GM19463 (cell line): ENCODE data around the gene SDS.

Source experiments
- ATAC-seq: cut with Tn5 transposase; IDR thresholded peaks from one replicate; pipeline ENCODE4 v1.9.1; 2021; ENCODE audit warnings: mild to moderate bottlenecking, moderate library complexity; ENCODE audit not compliant: unreplicated experiment

The SDS gene

DNA sequence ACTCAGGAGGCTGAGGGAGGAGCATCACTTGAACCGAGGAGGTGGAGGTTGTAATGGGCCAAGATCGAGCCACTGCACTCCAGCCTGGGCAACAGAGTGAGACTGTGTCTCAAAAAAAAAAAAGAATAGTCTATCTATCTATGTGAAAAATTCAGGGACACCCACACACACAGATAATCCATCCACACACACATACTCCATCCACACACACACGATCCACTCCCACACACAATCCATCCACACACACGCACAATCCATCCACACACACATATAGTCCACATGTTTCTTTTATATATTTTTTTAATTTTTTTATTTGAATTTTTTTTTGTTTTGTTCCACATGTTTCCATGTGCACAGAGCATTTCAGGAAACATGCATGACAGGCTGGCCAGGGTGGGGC is 3.3 kb downstream of the SDS start:
- no peak for ATAC-seq

DNA sequence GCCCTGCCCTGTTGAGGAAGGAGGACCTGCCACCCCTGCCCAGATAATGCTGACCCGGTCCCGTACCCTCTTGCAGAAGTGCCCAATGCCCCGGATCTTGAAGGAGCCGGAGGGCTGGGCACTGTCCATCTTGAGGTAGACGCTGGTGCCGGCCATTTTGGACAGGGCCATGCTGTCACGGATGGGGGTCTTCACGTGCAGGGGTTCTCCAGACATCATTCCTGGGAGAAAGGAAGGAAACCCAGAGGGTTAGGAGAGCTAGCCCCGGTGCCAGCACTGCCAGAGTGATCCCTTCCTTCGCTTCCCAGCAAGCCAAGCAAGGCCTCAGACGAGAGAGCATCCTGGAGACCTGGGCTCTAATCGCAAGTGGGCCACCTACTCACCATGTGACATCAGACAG is 4.2 kb downstream of the SDS start:
- ATAC-seq, result no peak

DNA sequence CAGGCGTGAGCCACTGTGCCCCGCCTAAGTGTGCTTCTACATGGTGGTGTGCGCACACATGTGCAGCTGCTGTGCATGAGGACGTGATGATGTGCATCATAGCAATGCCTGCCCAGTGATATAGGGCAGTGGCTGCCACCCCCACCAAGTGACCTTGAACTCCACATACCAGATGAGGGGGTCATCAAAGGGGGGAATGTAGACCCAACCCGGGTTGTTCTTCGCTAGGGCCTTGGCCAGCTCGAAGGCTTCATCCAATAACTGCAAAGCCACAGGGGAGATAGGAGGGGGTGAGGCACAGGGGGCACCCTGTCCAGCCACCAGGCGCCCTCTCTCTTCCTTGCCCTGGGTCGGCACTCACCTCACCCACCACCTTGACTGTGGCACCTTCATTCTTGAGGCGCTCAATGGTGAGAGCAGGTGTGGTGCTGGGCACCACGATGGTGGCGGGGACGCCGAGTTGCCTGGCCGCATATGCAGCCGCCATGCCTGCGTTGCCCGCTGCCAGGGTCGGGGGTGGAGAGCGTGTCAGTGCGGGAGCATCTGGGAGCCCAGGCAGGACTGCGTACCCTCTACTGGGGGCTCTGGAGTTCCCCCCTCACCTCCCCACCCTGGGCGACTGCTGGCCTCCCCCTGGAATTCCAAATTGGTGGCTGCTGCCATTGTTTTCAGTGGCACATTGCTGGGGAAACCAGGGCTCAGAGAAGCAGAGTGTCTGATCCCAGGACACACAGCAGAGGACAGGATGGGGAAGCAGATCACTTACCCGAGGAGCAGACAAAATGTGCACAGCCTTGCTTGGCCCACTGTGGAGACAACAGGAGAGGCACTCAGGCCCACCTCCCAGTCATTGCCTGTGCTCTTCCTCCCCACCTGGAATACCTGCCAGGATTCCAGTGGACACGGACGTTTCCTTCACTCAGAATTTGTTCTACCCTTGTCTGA is 5.1 kb downstream of the SDS start:
- ATAC-seq, result no peak

DNA sequence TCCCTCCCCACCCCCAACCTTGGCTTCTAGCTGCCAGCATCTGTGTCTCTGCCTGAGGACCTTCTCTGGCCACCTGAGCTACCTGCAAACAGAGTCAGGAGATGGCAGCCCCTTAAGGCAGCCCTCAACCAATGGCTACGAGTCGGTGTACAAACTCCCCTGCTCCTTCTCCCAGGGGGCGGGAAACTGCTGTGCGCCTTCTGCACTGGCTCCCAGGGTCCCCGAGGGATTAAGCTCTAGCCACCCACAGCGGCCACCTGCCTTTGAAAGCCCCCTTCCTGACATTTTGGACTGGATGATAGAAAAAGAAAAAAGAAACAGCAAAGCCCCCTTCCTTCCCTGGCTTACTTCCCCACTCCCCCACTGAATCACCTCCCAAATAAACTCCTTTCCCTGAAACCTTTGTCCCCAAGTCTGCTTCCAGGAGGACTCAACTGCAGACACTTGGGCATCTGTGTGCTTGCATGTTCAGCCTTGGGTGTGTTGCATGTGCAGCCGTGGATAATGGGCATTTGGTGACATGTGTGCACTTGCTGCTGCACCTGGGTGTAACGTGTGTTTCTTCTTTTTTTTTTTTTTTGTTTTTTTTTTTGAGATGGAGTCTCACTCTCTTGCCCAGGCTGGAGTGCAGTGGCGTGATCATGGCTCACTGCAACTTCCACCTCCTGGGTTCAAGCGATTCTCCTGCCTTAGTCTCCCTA is 6.0 kb downstream of the SDS start:
- no peak for ATAC-seq

DNA sequence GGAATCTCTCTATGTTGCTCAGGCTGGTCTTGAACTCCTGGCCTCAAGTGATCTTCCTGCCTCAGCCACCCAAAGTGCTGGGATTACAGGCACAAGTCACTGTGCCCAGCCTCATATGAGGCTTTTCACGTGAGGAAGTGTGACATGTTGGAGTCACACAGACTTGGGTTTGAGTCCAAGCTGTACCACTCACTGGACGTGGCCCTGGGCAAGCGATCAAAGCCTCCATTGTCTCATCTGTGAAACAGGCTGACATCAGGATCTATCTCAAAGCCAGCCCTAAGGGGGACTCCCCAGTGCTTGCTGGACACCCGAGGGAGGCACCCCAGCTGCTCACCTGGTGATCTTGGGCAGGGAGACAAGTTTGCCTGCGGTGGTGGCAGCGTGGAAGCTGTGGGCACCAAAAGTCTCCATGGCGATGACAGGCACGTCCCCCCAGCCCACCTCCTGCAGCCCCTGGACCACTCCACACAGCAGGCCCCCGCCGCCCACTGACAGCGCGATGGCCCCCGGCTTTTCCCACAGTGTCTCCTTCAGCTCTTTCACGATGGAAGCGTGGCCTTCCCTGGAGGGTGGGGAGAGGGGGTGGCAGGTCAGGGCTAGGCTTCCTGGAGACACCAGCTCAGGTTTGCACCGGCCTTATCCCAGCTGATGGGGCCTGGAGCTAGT is 6.7 kb downstream of the SDS start:
- no peak for ATAC-seq

DNA sequence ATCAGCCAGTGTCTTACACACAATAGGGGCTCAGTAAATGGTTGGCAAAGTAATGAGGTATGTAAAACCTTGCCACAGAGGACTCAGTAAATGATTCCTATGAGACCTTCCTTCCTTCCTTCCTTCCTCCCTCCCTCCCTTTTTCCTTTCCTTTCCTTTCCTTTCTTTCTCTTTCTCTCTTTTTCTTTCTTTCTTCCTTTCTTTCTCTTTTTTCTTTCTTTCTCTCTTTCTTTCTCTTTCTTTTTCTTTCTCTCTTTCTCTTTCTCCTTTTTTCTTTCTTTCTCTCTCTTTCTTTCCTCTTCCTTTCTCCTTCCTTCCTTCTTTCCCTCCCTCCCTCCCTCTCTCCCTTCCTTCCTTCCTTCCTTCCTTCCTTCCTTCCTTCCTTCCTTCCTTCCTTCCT is 7.5 kb downstream of the SDS start:
- no peak for ATAC-seq

DNA sequence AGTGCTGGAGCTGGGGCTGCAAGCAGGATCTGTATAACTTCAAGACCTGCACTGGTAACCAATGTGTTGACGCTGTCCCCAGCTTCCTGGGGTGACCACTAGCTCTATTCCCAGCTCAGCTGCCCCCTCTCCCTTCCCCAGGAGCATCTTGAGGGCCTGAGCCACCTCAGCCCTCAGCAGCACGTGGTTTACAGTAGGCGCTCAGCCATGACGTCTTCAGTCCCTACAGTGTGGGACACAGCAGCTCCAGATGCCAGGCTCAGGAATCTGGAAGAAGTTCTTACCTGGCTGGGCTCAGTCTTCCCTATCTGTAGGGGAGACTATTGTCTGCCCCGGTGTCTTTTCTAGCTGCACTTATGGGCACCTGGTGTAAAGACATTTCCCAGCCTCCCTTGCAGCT is 8.6 kb downstream of the SDS start:
- no peak for ATAC-seq

DNA sequence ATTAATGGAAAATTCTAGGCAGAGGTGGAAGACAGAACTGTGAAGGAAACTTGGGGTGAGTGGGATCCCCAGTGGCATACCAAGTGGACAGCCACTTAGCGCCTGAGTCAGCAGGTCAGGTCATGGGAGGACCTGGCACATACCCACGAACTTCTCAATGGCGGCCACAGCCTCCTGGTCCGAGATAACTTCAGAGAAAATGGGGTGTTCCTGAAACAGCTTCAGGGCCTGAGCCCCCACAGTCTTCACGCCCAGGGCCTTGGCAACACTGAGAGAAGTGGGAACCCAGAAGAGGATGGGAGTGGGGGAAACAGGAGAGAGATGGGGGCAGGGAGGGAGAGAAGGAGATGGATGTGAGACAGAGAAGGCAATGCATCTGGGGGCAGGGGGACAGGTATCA is 9.9 kb downstream of the SDS start:
- no peak for ATAC-seq

DNA sequence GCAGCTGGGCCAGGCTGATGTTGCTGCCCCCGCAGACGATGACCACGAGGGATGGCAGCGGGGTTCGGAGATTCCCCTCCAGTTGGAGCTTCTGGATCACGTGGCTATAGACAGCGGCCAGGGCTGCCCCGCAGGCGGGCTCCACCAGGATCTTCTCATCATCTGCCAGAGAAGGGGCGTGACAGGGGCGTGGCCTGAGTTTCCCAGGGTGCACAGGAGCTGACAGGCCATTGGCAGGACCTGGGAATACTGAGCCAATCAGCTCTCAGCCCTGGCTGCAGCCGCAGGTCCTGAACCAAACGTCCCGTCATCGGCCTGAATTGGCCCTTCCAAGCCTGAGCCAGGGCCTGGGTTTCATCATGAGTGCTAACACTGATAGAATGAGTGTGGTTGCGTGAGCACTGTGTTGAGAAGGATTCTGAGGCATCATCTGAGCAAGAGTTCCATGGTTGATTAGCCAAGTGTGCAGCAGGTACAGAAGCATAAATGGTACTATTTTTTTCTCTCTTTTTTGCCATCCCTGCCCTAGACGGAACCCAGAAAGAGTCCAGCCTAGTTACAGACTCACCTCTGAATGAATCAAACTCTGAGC is 10.6 kb downstream of the SDS start:
- no peak for ATAC-seq

DNA sequence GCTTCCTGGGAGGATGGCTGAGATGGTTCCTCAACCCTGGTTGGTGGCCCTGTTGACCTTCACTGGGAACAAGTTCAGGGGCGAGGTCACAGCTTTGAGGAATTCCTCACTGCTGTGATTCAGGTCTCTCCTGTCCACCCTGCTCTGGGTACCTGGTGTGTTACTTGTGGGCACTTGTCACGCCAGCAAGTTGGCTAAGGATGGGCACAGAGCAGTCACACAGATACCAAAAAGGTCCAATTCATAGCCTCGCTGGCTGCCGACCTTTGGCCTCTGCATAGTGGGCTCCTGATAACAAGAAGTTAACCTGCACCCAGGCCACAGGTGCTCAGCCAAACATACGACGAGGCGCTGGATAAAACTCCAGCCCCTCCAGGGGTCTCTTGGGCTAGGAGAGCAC is 11.2 kb downstream of the SDS start:
- no peak for ATAC-seq

DNA sequence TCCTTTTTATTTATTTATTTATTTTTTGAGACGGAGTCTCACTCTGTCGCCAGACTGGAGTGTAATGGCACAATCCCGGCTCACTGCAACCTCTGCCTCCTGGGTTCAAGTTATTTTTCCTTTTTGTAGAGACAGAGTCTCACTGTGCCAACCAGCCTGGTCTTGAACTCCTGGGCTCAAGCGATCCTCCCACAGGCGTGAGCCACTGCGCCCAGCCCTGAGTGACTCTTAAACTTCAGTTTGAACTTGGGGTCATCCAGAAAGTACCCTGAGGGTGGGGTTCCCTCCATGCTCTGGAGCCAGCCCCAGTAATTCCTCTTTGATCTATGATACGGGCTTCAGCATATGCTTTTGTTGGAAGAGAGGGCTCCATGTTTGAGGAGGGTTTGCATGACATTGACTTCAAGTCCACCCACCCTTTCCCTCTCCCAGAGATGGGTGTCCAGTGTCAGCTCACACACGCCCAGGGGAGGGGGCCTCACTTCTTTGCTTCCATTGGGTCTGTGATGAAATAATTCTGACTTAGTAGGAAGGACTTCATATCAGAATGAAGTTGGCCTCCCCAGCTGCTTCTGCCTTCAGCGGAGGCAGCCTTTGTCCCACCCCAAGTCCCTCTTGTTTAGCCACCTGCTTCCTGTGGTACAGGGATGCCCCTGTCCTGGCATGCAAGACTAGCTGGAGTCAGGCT is 11.9 kb downstream of the SDS start:
- ATAC-seq, result no peak

DNA sequence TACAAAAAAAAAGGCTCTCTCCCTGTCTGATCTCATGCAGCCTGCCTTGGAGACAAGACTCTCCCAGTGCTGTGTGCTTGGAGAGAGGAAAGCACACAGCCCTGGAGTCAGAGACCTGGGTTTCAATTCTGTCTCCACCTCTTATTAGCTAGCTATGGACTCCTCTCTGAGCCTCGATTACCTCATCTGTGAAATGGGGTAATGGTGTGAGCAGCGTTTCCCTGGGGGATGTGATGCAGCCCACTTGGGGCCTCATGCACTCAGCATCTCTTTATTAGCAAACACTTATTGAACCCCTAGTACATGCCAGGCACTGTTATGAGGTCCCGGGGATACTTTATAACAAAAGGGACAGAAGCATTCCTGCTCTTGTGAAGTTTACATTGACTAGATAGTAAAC is 12.5 kb downstream of the SDS start:
- no peak for ATAC-seq

DNA sequence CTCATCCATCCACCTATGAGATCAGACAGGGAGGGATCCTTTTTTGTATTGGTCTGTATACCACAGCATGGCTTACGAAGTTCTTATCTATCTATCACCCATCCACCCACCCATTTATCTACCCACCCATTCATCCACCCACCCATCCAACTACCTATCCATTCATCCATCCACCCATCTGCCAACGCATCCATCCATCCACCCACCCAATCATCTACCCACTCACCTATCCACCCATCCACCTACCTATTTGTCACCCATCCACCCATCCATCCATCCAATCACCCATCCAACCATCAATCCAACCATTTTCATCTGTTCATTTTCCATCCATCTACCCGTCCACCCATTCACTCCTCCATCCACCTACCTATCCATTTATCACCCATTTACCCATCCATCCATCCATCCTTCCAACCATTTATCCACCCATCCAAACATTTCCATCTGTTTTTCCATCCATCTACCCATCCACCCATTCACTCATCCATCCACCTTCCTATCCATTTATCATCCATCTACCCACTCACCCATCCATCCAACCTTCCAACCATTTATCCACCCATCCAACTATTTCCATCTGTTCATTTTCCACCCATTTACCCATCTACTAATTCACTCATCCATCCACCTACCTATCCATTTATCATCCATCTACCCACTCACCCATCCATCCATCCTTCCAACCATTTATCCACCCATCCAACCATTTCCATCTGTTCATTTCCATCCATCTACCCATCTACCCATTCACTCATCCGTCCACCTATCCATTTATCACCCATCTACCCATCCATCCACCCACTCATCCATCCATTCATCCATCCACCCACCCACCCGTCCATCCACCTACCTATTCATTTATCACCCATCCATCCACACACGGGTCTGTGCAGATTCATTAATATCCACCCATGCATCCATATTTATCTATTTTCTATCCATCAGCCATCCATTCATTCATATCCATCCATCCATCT is 13.3 kb downstream of the SDS start:
- no peak for ATAC-seq

DNA sequence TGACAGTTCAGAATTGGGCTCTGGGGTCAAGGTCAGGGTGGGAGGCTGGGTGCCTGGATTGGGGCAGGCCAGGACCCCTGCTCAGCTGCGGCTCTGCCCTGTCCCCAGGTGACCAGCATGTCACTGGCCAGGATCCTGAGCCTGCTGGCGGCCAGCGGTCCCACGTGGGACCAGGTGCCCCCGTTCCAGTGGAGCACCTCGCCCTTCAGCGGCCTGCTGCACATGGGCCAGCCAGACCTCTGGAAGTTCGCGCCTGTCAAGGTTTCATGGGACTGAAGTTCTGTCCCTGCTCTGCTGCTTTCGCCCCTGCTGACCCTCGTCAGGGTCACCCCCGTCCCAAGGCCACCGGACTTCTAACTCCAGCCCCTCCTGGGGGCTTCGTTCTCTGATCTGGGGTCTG is 15.3 kb downstream of the SDS start:
- no peak for ATAC-seq

DNA sequence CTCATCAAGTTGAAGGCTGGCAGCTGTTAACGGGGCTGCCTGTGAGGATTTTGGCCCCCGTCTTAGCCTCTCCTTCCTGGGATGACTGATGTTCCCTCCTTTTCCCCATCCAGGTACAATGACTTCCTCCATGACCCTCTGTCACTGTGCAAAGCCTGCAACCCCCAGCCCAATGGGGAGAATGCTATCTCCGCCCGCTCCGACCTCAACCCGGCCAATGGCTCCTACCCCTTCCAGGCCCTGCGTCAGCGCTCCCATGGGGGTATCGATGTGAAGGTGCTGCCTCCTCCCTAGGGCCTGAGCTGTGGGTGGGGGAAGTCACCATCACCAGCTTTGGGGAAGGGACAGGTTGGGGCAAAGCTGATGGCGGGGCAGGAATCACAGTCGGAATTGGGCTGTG is 16.1 kb downstream of the SDS start:
- no peak for ATAC-seq

DNA sequence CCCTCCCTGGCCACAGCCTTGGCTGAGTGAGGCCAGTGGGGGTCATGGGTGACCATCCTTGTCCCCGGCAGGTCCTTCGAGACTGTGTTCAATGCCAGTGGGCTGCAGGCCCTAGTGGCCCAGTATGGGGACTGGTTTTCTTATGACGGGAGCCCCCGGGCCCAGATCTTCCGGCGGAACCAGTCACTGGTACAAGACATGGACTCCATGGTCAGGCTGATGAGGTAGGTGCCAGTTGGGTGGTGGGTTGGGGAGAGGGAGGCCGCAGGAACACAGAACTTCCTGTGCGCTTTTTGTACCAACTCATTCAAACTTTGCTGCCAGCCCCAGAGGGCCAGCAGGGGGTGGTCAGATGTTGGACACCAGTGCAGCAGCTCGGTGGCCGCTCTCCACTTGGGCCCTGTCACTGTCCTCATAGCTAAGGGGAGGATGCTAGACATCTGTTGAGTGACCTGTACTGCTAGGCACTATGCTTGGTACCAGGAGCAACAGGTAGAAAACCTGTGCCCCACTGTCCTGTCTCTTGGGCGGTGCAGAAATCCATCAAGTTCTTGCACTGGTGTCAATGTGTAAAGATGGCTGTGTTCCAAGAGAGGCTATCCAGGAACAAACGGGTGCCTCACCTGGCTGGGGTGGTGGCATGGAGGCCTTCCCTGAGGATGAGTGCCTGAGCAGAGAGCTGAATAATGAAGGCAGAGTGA is 16.7 kb downstream of the SDS start:
- ATAC-seq, result no peak

DNA sequence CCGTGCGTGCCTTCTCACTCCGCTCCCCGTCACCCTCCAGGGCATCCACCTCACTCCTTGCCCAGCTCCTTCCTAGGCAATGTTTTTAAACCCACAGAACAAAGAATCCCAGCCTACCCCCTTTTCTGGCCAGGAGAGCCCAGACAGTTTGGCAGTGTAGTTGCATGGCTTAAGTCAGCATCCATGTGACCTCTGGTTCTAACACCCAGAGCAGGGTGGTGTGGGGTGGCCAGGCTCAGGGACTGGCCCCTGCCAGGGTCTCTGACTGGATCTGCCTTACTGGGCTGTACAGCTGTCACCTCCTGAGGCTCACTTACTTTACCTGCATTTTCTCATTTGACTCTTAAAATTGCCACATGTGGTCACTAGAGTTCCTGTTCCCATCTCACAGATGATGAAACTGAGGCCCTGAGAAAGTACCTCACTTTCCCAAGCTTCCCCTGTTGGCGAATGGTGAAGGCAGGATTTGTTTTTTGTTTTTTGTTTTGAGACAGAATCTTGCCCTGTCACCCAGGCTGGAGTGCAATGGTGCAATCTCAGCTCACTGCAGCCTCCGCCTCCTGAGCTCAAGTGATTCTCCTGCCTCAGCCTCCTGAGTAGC is 18.3 kb downstream of the SDS start:
- ATAC-seq, result no peak

DNA sequence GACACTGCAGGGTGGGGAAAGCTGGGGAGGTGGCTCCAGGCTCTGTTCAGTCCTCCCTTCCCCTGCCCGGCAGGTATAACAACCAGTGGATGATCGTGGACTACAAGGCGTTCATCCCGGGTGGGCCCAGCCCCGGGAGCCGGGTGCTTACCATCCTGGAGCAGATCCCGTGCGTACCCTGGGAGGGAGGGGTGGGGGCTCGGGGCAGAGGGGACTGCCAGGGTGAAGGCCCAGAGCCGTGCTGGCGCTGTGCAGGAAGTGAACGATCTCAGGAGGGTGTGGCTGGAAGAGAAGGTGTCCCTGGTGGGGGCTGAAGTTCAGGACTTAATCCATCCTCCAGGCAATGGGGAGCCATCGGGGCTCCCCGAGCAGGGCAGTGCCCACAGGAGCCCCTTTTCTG is 18.9 kb downstream of the SDS start:
- ATAC-seq, result no peak

DNA sequence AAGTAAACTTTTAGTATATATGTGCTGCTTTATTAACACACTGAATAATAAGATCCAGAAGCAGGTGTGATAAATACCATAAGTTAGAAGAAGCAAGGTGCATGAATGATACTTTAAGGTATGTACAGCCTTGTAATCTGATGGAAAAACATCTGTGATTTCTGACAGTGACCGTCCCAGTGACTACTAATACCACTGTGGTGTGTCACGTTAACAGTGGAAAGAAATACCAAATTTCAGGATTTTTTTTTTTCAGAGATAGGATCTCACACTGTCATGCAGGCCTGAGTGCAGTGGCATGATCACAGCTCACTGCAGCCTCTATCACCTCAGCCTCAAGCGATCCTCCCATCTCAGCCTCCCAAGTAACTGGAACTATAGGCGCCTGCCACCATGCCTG is 21.5 kb downstream of the SDS start:
- ATAC-seq, result no peak
